ENCODE measurements around the gene MAPK10. TPM values are rescaled to one million over a fixed set of nuclear protein-coding genes. Genes with fewer than 3 reads are reported as not detected.
"Not testable (repeated sequence)": the region's sequence is repeated elsewhere in the genome, so short reads cannot be mapped to it uniquely, and the experiment has no call there.

The MAPK10 gene
- total RNA-seq, 1 donor from 2014 or later, result 0.27 TPM

DNA sequence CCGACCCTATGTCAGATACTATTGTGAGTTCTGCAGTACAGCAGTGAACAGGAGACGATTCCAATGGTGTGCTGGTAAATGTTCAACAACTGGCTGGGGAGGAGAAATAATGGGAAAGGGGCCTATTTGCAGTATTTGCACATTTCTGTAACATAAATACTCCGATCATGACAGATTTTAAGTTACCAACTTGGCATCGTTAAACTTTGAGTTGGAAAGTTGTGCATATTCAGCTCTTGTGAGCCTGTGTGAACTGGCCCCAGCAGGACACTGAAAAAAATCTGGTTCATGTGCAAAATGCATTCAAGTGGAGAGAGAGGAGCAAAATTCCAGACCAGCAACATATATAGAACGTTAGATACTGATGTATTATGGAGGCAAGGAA is 175.0 kb downstream of the MAPK10 start:
- intact Hi-C loops (cut with micrococcal nuclease), result no loop called here

DNA sequence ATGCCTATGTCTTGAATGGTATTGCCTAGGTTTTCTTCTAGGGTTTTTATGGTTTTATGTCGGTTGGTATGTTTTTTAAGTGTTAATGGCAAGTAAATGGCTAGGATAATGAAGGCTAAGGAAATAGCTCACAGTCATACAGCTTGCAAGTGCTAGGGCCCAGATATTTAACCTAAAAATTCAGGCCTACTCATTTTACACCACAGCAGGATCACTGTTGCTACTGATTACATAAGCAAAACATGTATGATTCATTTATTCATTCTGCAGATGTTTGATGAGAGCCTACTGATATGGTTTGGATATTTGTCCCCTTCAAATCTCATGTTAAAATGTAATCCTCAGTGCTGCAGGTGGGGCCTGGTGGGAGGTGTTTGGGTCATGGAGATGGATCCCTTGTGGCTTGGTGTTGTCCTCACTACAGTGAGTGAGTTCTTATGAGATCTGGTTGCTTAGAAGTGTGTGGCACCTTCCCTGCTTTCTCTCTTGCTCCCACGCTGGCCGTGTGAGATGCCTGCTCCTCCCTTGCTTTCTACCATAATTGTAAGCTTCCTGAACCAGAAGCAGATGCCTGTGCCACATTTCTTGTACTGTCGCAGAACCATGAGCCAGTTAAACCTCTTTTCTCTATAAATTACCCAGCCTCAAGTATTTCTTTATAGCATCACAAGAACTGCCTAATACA is 175.5 kb downstream of the MAPK10 start:
- intact Hi-C loops (cut with micrococcal nuclease), result no loop called here

DNA sequence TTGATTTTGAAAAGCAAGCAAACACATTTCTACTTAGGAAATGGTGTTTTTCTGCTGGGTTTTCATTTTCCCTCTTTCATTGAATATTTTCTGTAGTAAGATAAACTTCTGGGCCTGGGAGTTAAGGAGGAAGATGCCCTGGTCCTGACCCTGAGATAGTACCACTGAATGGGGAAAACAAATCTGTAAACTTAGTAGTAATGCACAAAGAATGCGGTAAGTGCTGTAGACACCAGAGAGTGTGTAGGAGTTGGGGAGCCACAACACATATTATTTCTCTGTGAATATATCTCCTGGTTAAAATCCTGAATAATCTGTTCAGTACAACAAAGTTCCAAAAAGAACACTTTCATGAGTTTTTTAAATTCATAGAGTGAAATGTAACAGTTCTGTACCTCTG is 178.3 kb downstream of the MAPK10 start:
- intact Hi-C loops (cut with micrococcal nuclease), result no loop called here

DNA sequence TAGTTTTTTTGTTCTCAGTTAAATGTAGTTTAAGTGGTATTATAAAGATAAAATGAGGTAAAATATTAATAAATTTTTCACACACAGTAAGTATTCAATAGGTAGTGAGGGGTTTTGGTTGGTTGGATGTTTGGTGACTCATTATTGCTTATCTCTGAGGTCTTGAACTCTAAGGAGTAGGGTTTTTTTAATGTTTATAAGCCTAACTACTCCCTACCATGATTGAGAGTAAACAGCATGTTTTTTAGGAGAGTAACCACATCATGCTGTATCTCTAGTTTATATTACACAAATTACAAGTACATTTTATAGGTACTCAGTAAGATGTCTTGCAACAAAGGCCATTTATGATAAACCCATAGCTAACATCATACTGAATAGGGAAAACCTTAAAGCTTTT is 181.6 kb downstream of the MAPK10 start:
- intact Hi-C loops (cut with micrococcal nuclease), result no loop called here

DNA sequence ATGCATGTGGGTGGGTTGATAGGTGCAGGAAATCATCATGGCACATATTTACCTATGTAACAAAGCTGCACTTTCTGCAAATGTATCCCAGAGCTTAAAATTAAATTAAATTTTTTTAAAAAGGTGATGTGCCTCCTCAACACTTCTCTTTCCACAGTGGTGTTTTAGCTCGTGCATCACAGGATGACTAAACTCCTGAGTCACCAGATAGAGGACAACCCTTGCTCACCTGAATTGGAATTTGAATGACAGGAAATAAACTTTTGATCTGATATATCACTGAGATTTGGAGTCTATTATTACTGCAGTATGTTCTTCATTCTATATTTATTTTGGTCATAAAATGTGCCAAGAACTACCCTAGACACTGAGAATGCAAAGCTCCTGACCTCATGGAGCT is 185.3 kb downstream of the MAPK10 start:
- intact Hi-C loops (cut with micrococcal nuclease), result no loop called here

DNA sequence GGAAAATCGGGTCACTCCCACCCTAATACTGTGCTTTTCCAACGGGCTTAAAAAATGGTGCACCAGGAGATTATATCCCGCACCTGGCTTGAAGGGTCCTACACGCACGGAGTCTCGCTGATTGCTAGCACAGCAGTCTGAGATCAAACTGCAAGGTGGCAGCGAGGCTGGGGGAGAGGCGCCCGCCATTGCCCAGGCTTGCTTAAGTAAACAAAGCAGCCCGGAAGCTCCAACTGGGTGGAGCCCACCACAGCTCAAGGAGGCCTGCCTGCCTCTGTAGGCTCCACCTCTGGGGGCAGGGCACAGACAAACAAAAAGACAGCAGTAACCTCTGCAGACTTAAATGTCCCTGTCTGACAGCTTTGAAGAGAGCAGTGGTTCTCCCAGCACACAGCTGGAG is 191.5 kb downstream of the MAPK10 start:
- intact Hi-C loops (cut with micrococcal nuclease), result not testable (repeated sequence)

DNA sequence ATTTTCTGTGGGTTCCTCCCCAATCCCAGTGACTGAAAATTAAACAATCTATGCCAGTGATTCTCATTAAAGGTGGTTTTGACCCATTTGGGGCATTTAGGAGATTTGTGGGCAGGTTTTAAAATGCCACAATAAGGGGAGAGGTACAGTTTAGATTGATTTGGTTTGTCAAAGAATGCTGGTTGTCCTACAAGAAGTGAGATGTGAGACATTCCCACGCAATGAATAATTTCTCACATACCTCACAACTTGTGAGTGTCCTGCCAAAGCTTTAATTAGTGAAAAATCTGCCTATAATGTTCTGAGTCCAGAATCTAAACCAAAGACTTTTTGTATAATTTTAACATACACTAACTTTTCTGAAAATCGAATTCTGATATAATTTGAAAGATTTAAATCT is 199.4 kb downstream of the MAPK10 start:
- intact Hi-C loops (cut with micrococcal nuclease), result no loop called here

DNA sequence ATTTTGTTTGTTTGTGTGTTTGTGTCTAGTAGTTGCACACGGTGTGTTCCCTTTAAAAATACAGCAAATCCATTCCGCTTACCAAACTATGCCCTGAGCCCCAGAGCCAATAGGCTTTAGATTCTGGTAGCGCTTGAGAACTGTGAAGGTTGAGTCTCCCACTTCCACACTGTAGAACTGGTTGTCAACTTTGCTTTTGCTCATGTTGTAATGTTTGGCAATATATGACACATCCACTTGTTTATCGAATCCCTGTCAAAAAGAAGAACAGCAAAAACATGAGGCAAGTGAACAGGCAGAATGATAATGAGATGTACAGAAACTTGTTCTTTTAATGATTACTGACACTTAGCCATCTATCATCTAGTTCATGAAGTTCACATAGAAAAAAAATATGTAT is 200.6 kb downstream of the MAPK10 start:
- intact Hi-C loops (cut with micrococcal nuclease), result no loop called here

DNA sequence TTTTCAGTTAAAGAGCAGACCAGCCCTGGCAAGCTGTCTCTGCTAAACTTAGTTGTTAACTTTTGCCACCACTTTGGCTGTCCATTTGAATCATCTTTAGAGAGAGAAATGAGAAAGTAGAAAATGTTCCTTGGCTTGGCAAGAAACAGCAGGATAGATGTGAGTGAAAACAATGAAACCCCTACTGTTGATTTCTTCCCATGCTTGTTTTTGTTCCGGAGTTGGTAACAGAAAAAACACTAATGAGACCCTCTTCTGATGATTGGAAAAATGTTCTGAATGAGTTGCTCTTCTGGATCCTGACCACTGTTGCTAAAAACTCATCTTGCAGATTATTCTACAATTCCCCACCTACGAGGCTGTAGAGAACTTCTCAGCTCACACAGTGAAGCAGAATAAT is 203.3 kb downstream of the MAPK10 start:
- intact Hi-C loops (cut with micrococcal nuclease), result no loop called here

DNA sequence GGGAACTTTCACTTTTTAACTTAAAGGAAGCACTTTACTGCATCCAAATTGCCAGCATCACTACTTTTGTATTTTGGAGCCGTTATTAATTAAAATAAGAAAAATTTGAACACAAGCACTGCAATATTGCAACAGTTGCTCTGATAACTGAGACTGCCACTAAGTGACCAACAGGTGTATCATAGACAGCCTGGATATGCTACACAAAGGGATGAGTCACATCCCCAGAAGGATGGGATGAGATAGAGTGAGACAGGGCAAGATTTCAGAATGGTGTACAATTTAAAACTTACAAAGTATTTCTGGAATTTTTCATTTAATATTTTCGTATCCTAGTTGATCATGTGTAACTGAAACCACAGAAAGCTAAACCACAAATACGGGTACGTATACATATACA is 204.1 kb downstream of the MAPK10 start:
- intact Hi-C loops (cut with micrococcal nuclease), result no loop called here

DNA sequence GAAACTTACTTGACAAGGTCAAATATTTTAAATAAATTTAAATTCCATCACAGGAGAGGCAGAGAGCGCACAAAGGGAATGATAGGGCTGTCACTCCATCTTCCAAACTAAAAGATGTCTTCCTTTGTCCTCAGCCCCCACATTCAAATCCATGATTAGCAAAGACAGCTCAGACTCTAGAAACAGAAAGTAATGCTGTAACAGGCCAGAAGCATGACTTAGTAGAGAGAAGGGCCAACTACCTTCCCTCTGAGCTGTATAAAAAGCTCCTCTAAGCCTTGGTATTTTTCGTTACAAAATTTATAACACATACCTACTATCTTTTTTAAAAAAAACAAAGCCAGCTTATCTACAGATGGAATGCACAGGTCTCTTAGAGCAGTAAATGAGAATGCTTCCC is 207.4 kb downstream of the MAPK10 start:
- intact Hi-C loops (cut with micrococcal nuclease), result no loop called here

DNA sequence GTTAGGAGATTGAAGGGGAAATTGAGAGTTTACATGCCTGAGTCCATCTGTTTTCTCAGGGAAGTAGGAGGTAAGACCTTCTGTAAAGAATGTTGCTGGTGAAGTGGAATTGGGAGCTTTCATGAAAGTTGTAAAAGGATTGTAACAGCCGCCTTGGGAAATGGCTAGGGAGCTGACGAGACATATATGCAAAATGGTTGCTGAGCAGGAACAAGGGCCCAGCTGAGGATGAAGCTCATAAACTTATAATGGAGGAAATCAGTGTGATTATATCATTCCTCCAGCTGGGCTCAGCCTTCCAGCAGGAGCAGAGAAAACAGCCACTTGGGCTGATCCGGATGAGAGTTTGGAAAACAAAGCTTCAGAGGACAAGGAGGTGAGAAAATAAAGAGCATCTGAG is 208.7 kb downstream of the MAPK10 start:
- intact Hi-C loops (cut with micrococcal nuclease), result no loop called here

DNA sequence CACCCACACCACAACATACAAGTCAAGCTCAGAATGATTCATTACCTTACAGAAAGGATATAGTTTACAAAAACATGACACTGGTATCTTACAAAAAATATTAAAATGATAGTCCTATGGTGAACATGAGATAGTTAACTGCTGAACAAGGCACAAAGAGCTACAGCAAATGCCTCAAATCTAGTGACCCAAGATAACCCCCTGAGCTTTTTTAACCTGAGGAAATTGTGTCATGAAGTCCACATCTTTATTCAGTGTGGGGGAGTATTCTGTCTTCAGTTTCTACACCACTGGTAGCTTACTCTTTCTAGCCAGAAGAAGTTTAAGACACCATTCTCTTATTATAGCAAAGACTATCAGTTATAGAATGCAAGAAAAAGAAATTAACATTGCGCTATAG is 218.7 kb downstream of the MAPK10 start:
- intact Hi-C loops (cut with micrococcal nuclease), result no loop called here

DNA sequence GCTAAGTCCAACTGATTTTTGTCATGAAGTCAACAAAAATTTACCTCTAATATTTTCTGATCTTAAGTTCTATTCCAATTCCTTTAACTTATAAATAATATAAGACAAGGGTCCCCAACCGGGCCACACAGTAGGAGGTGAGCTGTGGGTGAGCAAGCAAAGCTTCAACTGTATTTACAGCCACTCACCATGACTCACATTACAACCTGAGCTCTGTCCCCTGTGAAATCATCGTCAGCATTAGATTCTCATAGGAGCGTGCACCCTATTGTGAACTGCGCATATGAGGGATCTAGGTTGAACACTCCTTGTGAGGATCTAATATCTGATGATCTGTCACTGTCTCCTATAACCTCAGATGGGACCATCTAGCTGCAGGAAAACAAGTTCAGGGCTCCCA is 227.4 kb downstream of the MAPK10 start:
- intact Hi-C loops (cut with micrococcal nuclease), result no loop called here

DNA sequence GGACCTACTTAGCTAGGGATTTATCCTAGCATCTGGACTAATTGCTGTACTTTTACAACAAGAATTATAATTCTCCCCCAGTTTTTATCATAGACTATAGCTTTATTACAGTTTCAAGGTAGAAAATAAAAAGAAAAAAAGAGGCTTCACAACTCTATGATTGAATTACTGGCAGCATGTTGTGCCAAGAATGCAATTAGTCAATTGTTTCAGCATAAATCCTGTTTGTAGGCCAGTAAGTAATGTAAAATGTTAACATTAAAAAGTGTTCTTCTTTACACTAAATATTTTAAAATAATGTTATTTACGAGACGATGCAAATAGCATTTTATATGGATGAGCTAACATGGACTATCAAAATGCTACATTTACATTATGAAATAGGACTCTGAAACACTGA is 228.4 kb downstream of the MAPK10 start:
- intact Hi-C loops (cut with micrococcal nuclease), result no loop called here

DNA sequence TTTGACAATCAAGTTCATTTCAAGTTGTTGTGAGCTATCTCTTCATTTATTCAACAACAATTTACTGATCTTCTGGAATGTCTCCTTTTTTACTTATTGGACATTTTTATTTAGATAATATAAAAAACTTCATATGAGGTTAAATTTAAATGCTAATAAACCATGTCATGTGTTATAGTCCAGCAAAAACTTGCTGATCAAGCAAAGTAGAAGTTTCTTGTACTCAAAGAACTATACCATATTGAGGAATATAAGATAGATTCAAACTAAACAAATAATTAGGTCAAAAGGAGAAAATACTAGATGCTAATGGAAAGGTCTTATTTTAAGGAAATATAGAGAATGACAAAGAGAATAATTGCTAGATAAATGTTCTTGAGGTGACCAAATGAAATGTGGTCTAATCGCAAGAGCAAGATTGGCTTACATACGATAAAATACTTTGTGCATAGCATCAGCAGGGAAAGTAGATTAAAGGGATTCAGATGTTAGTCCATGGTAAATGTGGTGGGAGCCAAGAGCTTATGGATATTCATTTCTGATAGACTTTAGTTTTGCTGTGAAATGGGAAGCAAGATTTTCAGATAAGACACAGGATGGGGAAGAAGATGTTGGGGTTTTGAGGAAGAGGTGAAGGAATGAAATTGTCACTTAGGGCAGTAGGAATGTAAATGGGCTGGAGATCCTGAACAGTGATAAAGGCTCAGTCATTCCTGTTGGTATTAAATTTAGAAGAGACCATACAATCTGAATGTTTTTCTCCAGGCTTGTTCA is 229.5 kb downstream of the MAPK10 start:
- intact Hi-C loops (cut with micrococcal nuclease), result no loop called here

DNA sequence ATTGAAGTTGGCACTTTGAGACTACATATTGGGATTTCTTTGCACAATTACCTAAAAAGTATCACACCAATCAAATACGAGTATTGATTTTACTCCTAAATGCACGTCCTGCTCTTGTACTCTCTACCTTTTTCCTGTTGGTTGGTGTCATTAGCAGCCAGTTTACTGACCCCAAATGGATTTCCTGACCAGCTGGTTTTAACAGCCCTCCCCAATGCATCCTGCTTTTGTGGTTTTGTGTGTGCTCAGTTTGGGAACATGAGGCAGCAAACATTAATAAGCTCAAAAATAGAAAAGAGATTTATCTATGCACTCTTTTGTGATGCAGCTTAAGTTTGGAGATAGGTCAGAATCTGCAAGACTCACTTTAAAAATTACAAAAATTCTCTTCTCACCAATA is 230.3 kb downstream of the MAPK10 start:
- intact Hi-C loops (cut with micrococcal nuclease), result no loop called here

DNA sequence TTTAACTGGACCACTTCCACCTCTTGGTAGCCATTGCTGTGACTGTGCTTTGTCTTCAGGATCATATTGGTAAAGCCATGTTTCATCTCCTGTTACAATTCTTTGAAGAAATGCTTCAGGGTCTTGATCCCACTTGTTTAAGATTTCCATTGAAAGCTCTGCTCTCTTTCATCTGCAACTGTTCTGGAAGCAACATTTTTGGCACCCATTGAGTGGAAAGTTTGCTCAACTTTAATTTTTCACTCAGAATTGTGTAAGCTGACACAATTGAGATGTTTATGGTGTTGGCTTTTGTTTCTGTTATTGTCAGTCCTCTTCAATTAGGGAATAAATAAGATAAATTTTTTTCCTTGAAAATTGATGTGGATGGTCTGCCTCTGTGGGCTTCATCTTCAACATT is 237.4 kb downstream of the MAPK10 start:
- intact Hi-C loops (cut with micrococcal nuclease), result no loop called here

DNA sequence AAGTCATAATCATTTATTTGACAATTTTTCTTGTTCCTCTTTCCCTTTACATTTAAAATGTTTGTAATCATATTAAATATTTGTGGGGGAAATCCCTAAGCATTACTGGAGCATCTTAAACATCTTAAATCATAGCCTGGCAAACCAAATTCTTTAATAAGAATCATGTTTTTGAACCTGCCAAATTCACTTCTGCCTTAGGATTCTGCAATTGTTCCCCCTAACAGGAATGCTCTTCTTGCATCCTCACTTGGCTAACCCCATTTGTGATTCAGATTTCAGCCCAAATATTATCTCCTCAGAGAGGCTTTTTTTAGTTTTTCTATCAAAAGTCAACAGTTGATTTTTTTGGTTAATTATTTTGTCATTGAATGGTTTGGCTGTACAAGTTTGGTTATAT is 241.1 kb downstream of the MAPK10 start:
- intact Hi-C loops (cut with micrococcal nuclease), result no loop called here

DNA sequence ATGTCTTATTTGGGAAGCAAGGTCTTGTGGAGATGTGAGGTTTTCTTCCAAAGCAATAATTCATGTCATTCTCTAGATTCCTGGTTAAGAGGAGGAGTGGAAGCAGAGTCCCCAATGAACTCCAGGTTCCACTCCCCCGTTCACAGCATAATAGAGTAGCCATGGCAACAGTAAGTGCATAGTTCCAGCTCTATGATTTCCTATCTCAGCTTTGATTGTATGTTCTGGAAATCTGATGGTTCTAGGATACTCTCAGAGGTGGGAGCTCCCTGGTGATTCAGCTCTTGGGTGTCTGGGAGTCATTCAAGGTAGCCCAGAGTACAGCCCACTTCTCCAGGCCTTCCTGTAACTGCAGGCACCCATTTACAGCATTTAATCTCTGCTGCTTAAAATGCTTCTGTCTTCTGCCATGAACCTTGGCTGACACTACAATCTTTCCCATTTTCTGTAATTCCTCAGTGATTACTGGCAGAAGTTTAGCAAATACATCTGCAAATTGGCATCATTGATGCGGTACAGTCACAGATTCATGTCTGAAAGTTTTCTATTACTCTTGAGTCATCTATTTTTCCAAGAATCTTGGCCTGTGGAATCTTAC is 242.0 kb downstream of the MAPK10 start:
- intact Hi-C loops (cut with micrococcal nuclease), result no loop called here

DNA sequence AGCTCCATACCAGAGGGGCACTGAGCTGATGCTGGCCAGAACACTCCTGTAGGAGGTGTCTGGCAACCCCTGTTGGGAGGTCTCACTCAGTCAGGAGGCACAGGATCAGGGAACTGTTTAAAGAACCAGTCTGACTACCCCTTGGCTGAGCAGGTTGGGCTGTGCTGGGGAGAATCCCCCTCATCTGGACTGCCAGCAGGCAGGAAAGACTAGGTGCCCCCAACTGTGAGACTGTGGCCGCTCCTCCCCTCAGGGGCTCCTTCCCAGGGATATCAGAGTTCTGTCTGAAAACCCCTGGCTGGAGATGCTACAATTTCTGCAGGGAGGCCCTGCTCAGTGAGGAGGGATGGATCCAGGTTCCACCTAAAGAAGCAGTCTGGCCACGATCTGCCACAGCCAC is 245.3 kb downstream of the MAPK10 start:
- intact Hi-C loops (cut with micrococcal nuclease), result no loop called here

DNA sequence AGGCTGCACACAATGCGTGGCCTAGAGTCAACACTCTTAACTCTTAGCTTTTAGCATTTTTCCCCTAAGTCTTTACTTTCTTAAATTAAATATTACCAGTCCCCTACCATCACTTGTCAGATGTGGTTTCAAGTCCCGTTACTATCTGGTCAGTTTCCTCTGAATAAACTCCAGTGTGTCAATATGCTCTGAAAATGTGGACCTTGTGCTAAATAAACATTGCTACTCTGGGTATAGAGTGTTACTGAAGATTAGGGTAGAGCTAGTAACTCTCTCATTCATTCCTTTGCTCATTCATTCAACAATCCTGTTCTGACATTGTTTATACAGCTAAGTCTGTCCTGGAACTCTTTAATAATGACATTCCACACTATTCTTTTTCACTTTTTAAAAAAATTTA is 251.0 kb downstream of the MAPK10 start:
- intact Hi-C loops (cut with micrococcal nuclease), result no loop called here

DNA sequence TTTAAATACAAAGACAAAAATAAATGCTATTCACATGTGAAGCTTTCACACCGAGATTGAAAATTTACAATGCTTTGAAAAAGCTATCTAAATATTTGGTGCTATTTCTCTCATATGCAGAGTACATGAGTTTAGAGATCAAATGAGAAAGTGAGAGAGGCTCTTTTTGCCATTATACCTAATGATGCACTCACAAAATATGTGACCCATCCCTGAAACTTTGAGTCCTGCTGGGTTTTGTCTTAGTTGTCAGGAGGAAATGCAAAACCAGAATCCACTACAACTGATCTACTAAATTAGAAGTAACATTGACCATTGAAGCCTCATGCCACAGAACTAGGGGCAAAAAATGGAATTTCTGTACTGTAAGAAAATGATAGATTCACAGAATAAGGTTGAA is 251.7 kb downstream of the MAPK10 start:
- intact Hi-C loops (cut with micrococcal nuclease), result no loop called here

Measured in T-helper 2 cell treated with Interferon-gamma antibody and Interleukin-4, amounts not matched to agents 100 ng/mL and 5 ng/mL, for 36 hours (primary cell).